ENCODE data around the gene LIPA. TPM values are rescaled to one million over a fixed set of nuclear protein-coding genes. Genes with fewer than 3 reads are reported as not detected.
"Not testable (repeated sequence)": the region's sequence is repeated elsewhere in the genome, so short reads cannot be mapped to it uniquely, and the experiment has no call there.

The LIPA gene
- total RNA-seq, 1 experiment from 2014 or later = 40.3 TPM

GRCh38 chr10:89202033-89202425, 49.5 kb downstream of the LIPA start:
- CTCF ChIA-PET = no interaction called here
- BruUV-seq (replicated peaks) = no TSS peak

DNA sequence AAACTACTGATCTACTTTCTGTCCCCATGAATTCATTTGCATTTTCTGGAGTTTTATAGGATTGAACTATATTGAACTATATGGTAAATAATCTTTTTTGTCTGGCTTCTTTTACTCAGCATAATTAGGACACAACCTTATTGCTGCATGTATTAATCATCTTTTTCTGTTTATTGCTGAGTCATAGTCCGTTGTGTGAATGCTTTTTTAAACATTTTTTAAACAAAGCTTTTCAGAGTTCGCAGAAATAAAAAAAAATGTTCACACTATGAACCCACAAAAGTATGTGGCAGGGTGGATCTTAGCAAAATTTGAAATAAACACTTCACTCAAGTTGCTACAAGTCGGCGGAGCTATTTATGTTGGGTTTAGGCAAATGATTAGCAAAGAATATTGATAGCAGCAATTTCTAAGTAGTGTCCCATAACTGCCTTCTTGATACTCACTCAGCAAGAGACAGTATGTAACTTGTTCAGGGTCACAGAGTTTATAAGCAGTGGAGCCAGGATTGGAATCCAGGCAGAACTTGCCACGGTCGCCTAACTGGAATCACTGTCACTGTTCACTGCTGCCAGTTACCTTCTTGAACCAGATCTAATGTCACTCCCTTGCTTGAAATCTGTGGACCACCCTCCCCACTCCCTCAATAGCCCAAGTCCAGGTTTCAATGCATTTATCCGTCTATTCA, 50.1 kb downstream of the LIPA start:
- no peak overlapping the region for H3K4me3 ChIP-seq (ENCODE audit: low read depth, low read length, poor library complexity, severe bottlenecking)
- no peaks in the 10 kb centered on the region for H3K36me3 ChIP-seq (ENCODE audit: insufficient read depth, low read length, poor library complexity, severe bottlenecking)
- ChIA-PET CTCF (no interaction called here), POLR2A (ENCODE audit: low non-redundant PET) (no interaction called here)
- H3K27me3 ChIP-seq (replicated peaks; ENCODE audit: insufficient read depth, low read depth, low read length, poor library complexity) = no peaks in the 10 kb centered on the region
- DNase-seq (ENCODE audit: low spot score) = no peak
- intact Hi-C loops (cut with micrococcal nuclease; ENCODE audit: unreplicated experiment) = no loop called here
- no TSS peak for BruUV-seq (replicated peaks)
- H3K9me3 ChIP-seq (ENCODE audit: low read depth, low read length, poor library complexity, severe bottlenecking) = no peaks in the 10 kb centered on the region
- peaks cover 4% of the 10 kb centered on the region for H3K4me1 ChIP-seq (ENCODE audit: insufficient read depth, low read length, poor library complexity, severe bottlenecking)
- no peak overlapping the region for H3K27ac ChIP-seq (ENCODE audit: low read depth, low read length, poor library complexity, severe bottlenecking)
- no peak for TF ChIP-seq CTCF (conservative IDR thresholded peaks at IDR 0.05; ENCODE audit: low read depth, low read length)
- no peak for TF ChIP-seq EZH2 (IDR thresholded peaks at IDR 0.05; ENCODE audit: borderline replicate concordance, low read depth, low read length, poor library complexity, severe bottlenecking)

More at GRCh38 chr10:89202033-89202425, 49.5 kb downstream of the LIPA start:
- POLR2A ChIA-PET (ENCODE audit: low non-redundant PET) = no interaction called here
- H3K4me3 ChIP-seq (ENCODE audit: low read depth, low read length, poor library complexity, severe bottlenecking) = no peak overlapping the region
- no peaks in the 10 kb centered on the region for H3K9me3 ChIP-seq (ENCODE audit: low read depth, low read length, poor library complexity, severe bottlenecking)
- no peaks in the 10 kb centered on the region for H3K27me3 ChIP-seq (replicated peaks; ENCODE audit: insufficient read depth, low read depth, low read length, poor library complexity)
- intact Hi-C loops (cut with micrococcal nuclease; ENCODE audit: unreplicated experiment) = no loop called here
- DNase-seq (ENCODE audit: low spot score) = no peak
- TF ChIP-seq CTCF (conservative IDR thresholded peaks at IDR 0.05; ENCODE audit: low read depth, low read length) (no peak), EZH2 (IDR thresholded peaks at IDR 0.05; ENCODE audit: borderline replicate concordance, low read depth, low read length, poor library complexity, severe bottlenecking) (no peak)
- peaks cover 4% of the 10 kb centered on the region for H3K4me1 ChIP-seq (ENCODE audit: insufficient read depth, low read length, poor library complexity, severe bottlenecking)
- H3K36me3 ChIP-seq (ENCODE audit: insufficient read depth, low read length, poor library complexity, severe bottlenecking) = no peaks in the 10 kb centered on the region
- H3K27ac ChIP-seq (ENCODE audit: low read depth, low read length, poor library complexity, severe bottlenecking) = no peak overlapping the region

- POLR2A ChIA-PET (ENCODE audit: low non-redundant PET) = no interaction called here
These were observed 54.1 kb downstream of the LIPA start for GRCh38 chr10:89197473-89197872.

DNA sequence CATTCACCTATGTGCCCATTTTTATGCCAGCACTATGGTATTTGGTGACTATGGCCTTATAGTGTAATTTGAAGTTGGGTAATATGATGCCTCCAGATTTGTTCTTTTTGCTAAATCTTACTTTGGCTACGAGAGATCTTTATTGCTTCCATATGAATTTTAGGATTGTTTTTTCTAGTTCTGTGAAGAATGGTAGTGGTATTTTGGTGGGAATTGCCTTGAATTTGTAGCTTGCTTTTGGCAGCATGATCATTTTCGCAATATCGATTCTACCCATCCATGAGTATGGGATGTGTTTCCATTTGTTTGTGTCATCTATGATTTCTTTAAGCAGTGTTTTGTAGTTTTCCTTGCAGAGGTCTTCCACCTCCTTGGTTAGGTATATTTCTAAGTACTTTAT, 60.3 kb downstream of the LIPA start:
- H3K36me3 ChIP-seq (ENCODE audit: insufficient read depth, low read length, poor library complexity, severe bottlenecking); H3K9me3 ChIP-seq (ENCODE audit: low read depth, low read length, poor library complexity, severe bottlenecking); POLR2A ChIA-PET (ENCODE audit: low non-redundant PET); H3K4me1 ChIP-seq (ENCODE audit: insufficient read depth, low read length, poor library complexity, severe bottlenecking); CTCF ChIA-PET; intact Hi-C loops (cut with micrococcal nuclease; ENCODE audit: unreplicated experiment); H3K27ac ChIP-seq (ENCODE audit: low read depth, low read length, poor library complexity, severe bottlenecking); H3K27me3 ChIP-seq (replicated peaks; ENCODE audit: insufficient read depth, low read depth, low read length, poor library complexity); DNase-seq (ENCODE audit: low spot score); H3K4me3 ChIP-seq (ENCODE audit: low read depth, low read length, poor library complexity, severe bottlenecking); BruUV-seq (replicated peaks): not testable (repeated sequence)

More at GRCh38 chr10:89197473-89197872, 54.1 kb downstream of the LIPA start:
- Histone ChIP-seq H3K36me3 (ENCODE audit: insufficient read depth, low read length, poor library complexity, severe bottlenecking) (no peaks in the 10 kb centered on the region), H3K4me3 (ENCODE audit: low read depth, low read length, poor library complexity, severe bottlenecking) (no peak overlapping the region), H3K27ac (ENCODE audit: low read depth, low read length, poor library complexity, severe bottlenecking) (no peak overlapping the region), H3K9me3 (ENCODE audit: low read depth, low read length, poor library complexity, severe bottlenecking) (no peaks in the 10 kb centered on the region), H3K27me3 (replicated peaks; ENCODE audit: insufficient read depth, low read depth, low read length, poor library complexity) (no peaks in the 10 kb centered on the region), H3K4me1 (ENCODE audit: insufficient read depth, low read length, poor library complexity, severe bottlenecking) (no peaks in the 10 kb centered on the region)
- no TSS peak for BruUV-seq (replicated peaks)
- CTCF ChIA-PET = no interaction called here
- intact Hi-C loops (cut with micrococcal nuclease; ENCODE audit: unreplicated experiment) = no loop called here
- no peak for DNase-seq (ENCODE audit: low spot score)
- TF ChIP-seq CTCF (conservative IDR thresholded peaks at IDR 0.05; ENCODE audit: low read depth, low read length) (no peak), EZH2 (IDR thresholded peaks at IDR 0.05; ENCODE audit: borderline replicate concordance, low read depth, low read length, poor library complexity, severe bottlenecking) (no peak)

Measured in A673 (cell line).